GM12878 (cell line): ENCODE results near the gene FREY1. TPM values are rescaled to one million over a fixed set of nuclear protein-coding genes. Genes with fewer than 3 reads are reported as not detected.

Experiments used
- ATAC-seq: fragments of 200-7000 bp; cut with Tn5 transposase; 3 replicates; pipeline ENCODE4 v1.9.1; 2020; ENCODE audit warnings: mild to moderate bottlenecking, moderate library complexity
- Bru-seq: library from RNA; stranded (reverse); fragments of 400-500 nt; gene quantifications from one replicate; lab custom pipeline; 2021; lab: Mats Ljungman, UMichigan
- BruChase-seq, 2 experiments: library from RNA; stranded (reverse); fragments of 400-500 nt; gene quantifications; one replicate each; lab custom pipeline; 2021; lab: Mats Ljungman, UMichigan
- BruUV-seq: library from RNA; stranded (reverse); fragments of 400-500 nt; replicated peaks from 2 replicates; lab custom pipeline; 2021; lab: Mats Ljungman, UMichigan
- CTCF ChIA-PET: fragments of 300-600 bp; sonication (Branson Sonifier 250); formaldehyde crosslinking; extraction: SDS; loops from one replicate; lab custom pipeline; 2021; ENCODE audit warnings: inconsistent platforms; lab: Yijun Ruan, JAX
- POLR2A ChIA-PET: fragments of 350-600 bp; formaldehyde crosslinking; extraction: SDS; loops from one replicate; lab custom pipeline; 2021; ENCODE audit warnings: inconsistent platforms; lab: Charles Lee
- RAD21 ChIA-PET: fragments of 300-600 bp; sonication (Branson Sonifier 250); formaldehyde crosslinking; loops from one replicate; lab custom pipeline; 2023; ENCODE audit warnings: antibody characterized with exemption; ENCODE audit not compliant: unreplicated experiment; lab: Charles Lee
- SMC1A ChIA-PET: fragments of 300-600 bp; sonication (Branson Sonifier 250); formaldehyde crosslinking; loops from one replicate; lab custom pipeline; 2023; ENCODE audit not compliant: unreplicated experiment, uncharacterized antibody; lab: Charles Lee
- DNase-seq: peaks from one replicate; pipeline ENCODE4 v3.0.0-alpha.2; 2011; ENCODE audit warnings: low read depth, low spot score
- FAIRE-seq: peaks from 3 replicates; lab custom pipeline; 2011; peaks lifted over from hg19 to GRCh38; lab: Jason Lieb, UNC
- H2AFZ ChIP-seq: 2 replicates; pipeline ENCODE4 v1.6.0; 2011; ENCODE audit warnings: low read depth, low read length, control low read depth; ENCODE audit not compliant: control insufficient read depth
- H3K27ac ChIP-seq: 2 replicates; pipeline ENCODE4 v1.5.1; 2011; ENCODE audit warnings: control low read depth; ENCODE audit not compliant: control insufficient read depth, insufficient read depth
- H3K27me3 ChIP-seq, 2 experiments: replicated peaks in 1 of 2; 2 replicates each; pipeline versions ENCODE4 v1.6.0 to v1.6.1; 2011; ENCODE audit warnings: low read length in 1 of 2; ENCODE audit not compliant: control insufficient read depth in 2 of 2, insufficient read depth in 2 of 2
- H3K36me3 ChIP-seq, 2 experiments: 2 replicates each; pipeline ENCODE4 v1.5.1; 2011; ENCODE audit warnings: low read length in 1 of 2; ENCODE audit not compliant: control insufficient read depth in 2 of 2, insufficient read depth in 2 of 2
- H3K4me1 ChIP-seq: 2 replicates; pipeline ENCODE4 v1.6.1; 2011; ENCODE audit warnings: mild to moderate bottlenecking, low read length, moderate library complexity, mixed read lengths; ENCODE audit not compliant: control insufficient read depth, insufficient read depth
- H3K4me2 ChIP-seq: 2 replicates; pipeline ENCODE4 v1.6.0; 2011; ENCODE audit warnings: control low read depth; ENCODE audit not compliant: control insufficient read depth, insufficient read depth
- H3K4me3 ChIP-seq: fragments of 200-600 bp; sonication (generic); 2 replicates; pipeline ENCODE4 v1.5.1; 2016
- H3K79me2 ChIP-seq: 2 replicates; pipeline ENCODE4 v1.6.0; 2011; ENCODE audit warnings: low read length; ENCODE audit not compliant: control insufficient read depth, insufficient read depth
- H3K9ac ChIP-seq: 2 replicates; pipeline ENCODE4 v1.8.0; 2011; ENCODE audit warnings: low read length, control low read depth, mixed read lengths; ENCODE audit not compliant: control insufficient read depth, insufficient read depth
- H3K9me3 ChIP-seq: replicated peaks from 3 replicates; pipeline ENCODE4 v1.5.1; 2011; ENCODE audit warnings: mild to moderate bottlenecking, low read length; ENCODE audit not compliant: control insufficient read depth, insufficient read depth
- H4K20me1 ChIP-seq: 2 replicates; pipeline ENCODE4 v1.6.0; 2011; ENCODE audit not compliant: control insufficient read depth, insufficient read depth
- POLR2A ChIP-seq: IDR thresholded peaks from 2 replicates; pipeline ENCODE4 v1.6.1; 2011; ENCODE audit warnings: low read depth, mild to moderate bottlenecking, low read length
- SMARCA5 ChIP-seq: fragments of 450-650 bp; IDR thresholded peaks from 2 replicates; pipeline ENCODE4 v1.6.1; 2017; ENCODE audit warnings: mild to moderate bottlenecking
- WGBS: methylation state at CpG from one replicate; pipeline ENCODE4 v1.1.6; 2016; ENCODE audit warnings: low lambda C conversion rate; ENCODE audit not compliant: insufficient replicate concordance, insufficient coverage; ENCODE audit errors: missing lambda C conversion rate; 5-methylcytosine and 5-hydroxymethylcytosine counted together
- in situ Hi-C: fragments of 300-500 bp; cut with MboI; formaldehyde crosslinking; loops from 9 replicates; pipeline ENCODE4 v1.14.3; 2018; ENCODE audit warnings: mixed read lengths
- intact Hi-C: fragments of 100-400 bp; cut with micrococcal nuclease; formaldehyde crosslinking; loops from one replicate; pipeline ENCODE4 v1.14.2; 2022; ENCODE audit not compliant: unreplicated experiment
- long read RNA-seq, 2 experiments: library from polyadenylated mRNA; unstranded; transcript quantifications; one replicate each; pipeline ENCODE4 v2.0.0, GENCODE V29; 2019 to 2020
- polyA minus RNA-seq, 3 experiments: library from RNA; depleted of rRNA, polyadenylated mRNA; stranded (reverse); fragments of >200 nt; gene quantifications; 2 replicates each; pipeline ENCODE4 v1.2.3, GENCODE V29; 2011
- polyA plus RNA-seq, 11 experiments: library from polyadenylated mRNA; depleted of rRNA in 4 of 11; unstranded in 6 of 11; stranded (reverse) in 5 of 11; fragments of >200 nt; fragmentation: Nextera tagmentation in 4 of 11; fragmentation: Illumina TruSeq in 1 of 11; extraction: Ambion mirVana in 4 of 11; extraction: Trizol in 1 of 11; gene quantifications; 1 replicate in 1 of 11; 2 replicates in 10 of 11; pipeline versions ENCODE4 v1.2.1 to v1.2.3, GENCODE V29; 2011 to 2016; ENCODE audit warnings: inconsistent platforms in 2 of 11, missing spikeins in 2 of 11, low read depth in 1 of 11
- total RNA-seq, 4 experiments: library from RNA; depleted of rRNA in 3 of 4; stranded (reverse); fragments of >200 nt in 3 of 4; fragmentation: Illumina TruSeq in 1 of 4; extraction: Trizol in 1 of 4; gene quantifications; 2 replicates each; pipeline versions ENCODE4 v1.2.1 to v1.2.3, GENCODE V29; 2013 to 2021

FREY1 gene, protein sequence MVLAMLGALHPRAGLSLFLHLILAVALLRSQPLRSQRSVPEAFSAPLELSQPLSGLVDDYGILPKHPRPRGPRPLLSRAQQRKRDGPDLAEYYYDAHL
- total RNA-seq (2013; cell fraction: nucleolus; rRNA removed): 6.7 and 6.9 TPM in 2 replicates
- total RNA-seq (2014; rRNA removed): 0.79 and 1.7 TPM in 2 replicates
- 0.55 and 0.72 TPM in 2 replicates for total RNA-seq (2014; rRNA removed; fragmentation: Illumina TruSeq; extraction: Trizol)
- 0.82 and 1.7 TPM in 2 replicates for total RNA-seq (2021)
- polyA plus RNA-seq (2011; ENCODE audit: low read depth): not detected
- polyA plus RNA-seq (2011; rRNA removed): 0.16 and 0.19 TPM in 2 replicates
- 0.20 and 0.30 TPM in 2 replicates for polyA plus RNA-seq (2011; cell fraction: cytosol; rRNA removed)
- polyA plus RNA-seq (2011; cell fraction: nucleus; rRNA removed): 3.6 and 6.1 TPM in 2 replicates
- 0.17 and 0.31 TPM in 2 replicates for polyA plus RNA-seq (2012)
- 0.13 TPM in 1 of 2 replicates, not detected in the other for polyA plus RNA-seq (2014; fragmentation: Illumina TruSeq; extraction: Trizol)
- polyA plus RNA-seq (2014; fragmentation: Nextera tagmentation; extraction: Ambion mirVana): not detected
- polyA plus RNA-seq (2014; rRNA removed): 0.31 TPM in 1 of 2 replicates, not detected in the other
- polyA plus RNA-seq (2016; fragmentation: Nextera tagmentation; extraction: Ambion mirVana): under 1 TPM in 1 of 2 experiments, not detected in 1; 0.39 TPM
- 1.2 and 7.0 TPM in 2 replicates for polyA minus RNA-seq (2011; rRNA and poly(A)+ RNA removed)
- polyA minus RNA-seq (2011; cell fraction: cytosol; rRNA and poly(A)+ RNA removed): 3.2 TPM in 1 of 2 replicates, not detected in the other
- polyA minus RNA-seq (2011; cell fraction: nucleus; rRNA and poly(A)+ RNA removed): 12.6 and 20.4 TPM in 2 replicates
- percentile 48 among the genes with signal in this experiment for Bru-seq, nascent RNA
- percentile 52 among the genes with signal in this experiment for BruChase-seq, experiment 1, labeled RNA remaining after a 6-hour chase
- percentile 56 among the genes with signal in this experiment for BruChase-seq, experiment 2, labeled RNA remaining after a 2-hour chase
- long read RNA-seq, experiment 1: 0 reads
- long read RNA-seq, experiment 2: 0 reads

DNA sequence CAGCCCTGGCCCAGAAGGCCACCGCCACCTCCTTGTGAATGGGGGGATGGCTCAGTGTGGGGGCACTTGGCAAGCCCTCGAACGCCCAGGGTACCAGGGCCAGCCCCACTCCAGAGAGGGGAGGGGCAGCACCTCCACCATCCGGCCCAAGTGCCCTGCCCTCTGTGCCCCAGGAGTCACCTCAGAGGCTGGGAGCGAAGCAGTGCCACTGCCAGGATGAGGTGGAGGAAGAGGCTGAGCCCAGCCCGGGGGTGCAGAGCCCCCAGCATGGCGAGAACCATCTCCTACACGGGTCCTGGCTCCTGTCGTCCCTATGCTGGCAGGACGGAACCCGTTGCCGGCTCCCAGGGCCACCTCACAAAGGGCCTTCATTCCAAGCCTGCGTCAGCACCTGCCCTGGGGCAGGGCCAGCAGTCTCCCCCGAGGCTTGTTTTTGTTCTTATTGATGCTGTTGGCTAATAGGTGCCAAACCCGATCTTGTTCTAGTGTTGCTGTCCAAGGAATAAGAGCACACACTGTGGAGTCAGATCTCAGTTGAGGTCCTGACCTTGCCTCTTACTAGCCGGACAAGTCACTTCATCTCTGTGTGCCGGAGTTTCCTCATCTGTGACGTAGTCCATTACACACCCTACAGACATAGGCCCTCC, at the start of gene FREY1:
Gene FREY1, minus strand, starts transcription at position 307 of the 647 bp plus-strand sequence. Its CDS starts 26 bp downstream, at position 281.
- FAIRE-seq: no peak
- BruUV-seq: no TSS peak
- Histone ChIP-seq H3K4me1 (no peaks in the 10 kb centered on the region), H4K20me1 (no peaks in the 10 kb centered on the region), H3K27me3 (no peaks in the 10 kb centered on the region), H2AFZ (no peak within 1 kb of the TSS), H3K27ac (no peak within 1 kb of the TSS), H3K4me3 (no peak within 1 kb of the TSS), H3K36me3 (peaks cover 0 to 5% of the 10 kb centered on the region in 2 experiments; a peak in 2 of 4 replicates), H3K79me2 (no peaks in the 10 kb centered on the region), H3K4me2 (no peak within 1 kb of the TSS), H3K9ac (no peak within 1 kb of the TSS), H3K9me3 (no peaks in the 10 kb centered on the region)
- ChIA-PET CTCF (no interaction called here), SMC1A (no interaction called here), RAD21 (no interaction called here), POLR2A (no interaction called here)
- peak; percentile 53; the same call in 1 of the 2 replicates for TF ChIP-seq POLR2A
- no peak for TF ChIP-seq SMARCA5
- ATAC-seq: no peak
- in situ Hi-C loops (no loop called here), intact Hi-C loops (no loop called here)
- 80% methylated on average over 14 of the region's 18 CpGs for WGBS
- DNase-seq: no peak
